ENCODE results near the gene CPA3.

CPA3 gene

GRCh38 chr3:148879256-148879655, 14.2 kb downstream of the CPA3 start:
- H3K27me3 Mint-ChIP-seq, result peaks cover 0 to 9% of the 10 kb centered on the region in 2 donors
- no peaks in the 10 kb centered on the region for H3K36me3 Mint-ChIP-seq
- H3K4me1 Mint-ChIP-seq, result no peaks in the 10 kb centered on the region
- ATAC-seq (replicated peaks) (no peak), DNase-seq (no peak)
- H3K4me3 Mint-ChIP-seq, result no peak overlapping the region
- H3K27ac Mint-ChIP-seq, result no peak overlapping the region
- no peaks in the 10 kb centered on the region for H3K9me3 Mint-ChIP-seq

GRCh38 chr3:148880681-148881080, 15.6 kb downstream of the CPA3 start:
- H3K4me3 Mint-ChIP-seq, result no peak overlapping the region
- H3K27ac Mint-ChIP-seq, result no peak overlapping the region
- H3K9me3 Mint-ChIP-seq, result no peaks in the 10 kb centered on the region
- ATAC-seq (replicated peaks), result no peak
- no peak for DNase-seq
- no peaks in the 10 kb centered on the region for H3K4me1 Mint-ChIP-seq
- H3K36me3 Mint-ChIP-seq, result no peaks in the 10 kb centered on the region
- H3K27me3 Mint-ChIP-seq, result peaks cover 0 to 9% of the 10 kb centered on the region in 2 donors

- H3K4me3 Mint-ChIP-seq, result no peak overlapping the region
- H3K27ac Mint-ChIP-seq, result no peak overlapping the region
- no peaks in the 10 kb centered on the region for H3K36me3 Mint-ChIP-seq
Measured at GRCh38 chr3:148881286-148881685, 16.2 kb downstream of the CPA3 start.

DNA sequence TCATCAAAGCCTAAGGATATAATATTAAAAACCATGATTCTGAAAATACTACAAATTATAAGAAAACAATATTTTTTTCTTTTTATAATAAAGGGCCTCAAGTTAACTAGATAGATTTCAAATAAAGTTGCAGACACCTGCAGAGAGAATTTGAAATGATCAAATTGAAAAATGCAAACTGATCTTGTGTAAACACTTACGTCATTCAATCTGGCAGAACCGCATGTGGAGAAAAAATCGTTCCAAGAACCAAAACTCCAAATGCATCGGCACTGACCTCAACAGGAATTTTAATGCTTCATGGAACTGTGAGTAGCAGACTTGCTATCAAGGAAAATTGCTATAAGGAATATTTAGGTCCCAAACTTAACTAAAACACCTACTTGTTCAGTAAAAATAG, 17.2 kb downstream of the CPA3 start:
- H3K4me1 Mint-ChIP-seq, result no peaks in the 10 kb centered on the region
- H3K27ac Mint-ChIP-seq, result no peak overlapping the region
- peaks cover 5% of the 10 kb centered on the region in 2 donors for H3K27me3 Mint-ChIP-seq
- ATAC-seq (replicated peaks) (no peak), DNase-seq (no peak)
- no peaks in the 10 kb centered on the region for H3K36me3 Mint-ChIP-seq
- no peak overlapping the region for H3K4me3 Mint-ChIP-seq
- H3K9me3 Mint-ChIP-seq, result no peaks in the 10 kb centered on the region

More at GRCh38 chr3:148881286-148881685, 16.2 kb downstream of the CPA3 start:
- H3K4me1 Mint-ChIP-seq, result no peaks in the 10 kb centered on the region
- no peaks in the 10 kb centered on the region for H3K9me3 Mint-ChIP-seq
- ATAC-seq (replicated peaks), result no peak
- H3K27me3 Mint-ChIP-seq, result peaks cover 0 to 9% of the 10 kb centered on the region in 2 donors
- no peak for DNase-seq

DNA sequence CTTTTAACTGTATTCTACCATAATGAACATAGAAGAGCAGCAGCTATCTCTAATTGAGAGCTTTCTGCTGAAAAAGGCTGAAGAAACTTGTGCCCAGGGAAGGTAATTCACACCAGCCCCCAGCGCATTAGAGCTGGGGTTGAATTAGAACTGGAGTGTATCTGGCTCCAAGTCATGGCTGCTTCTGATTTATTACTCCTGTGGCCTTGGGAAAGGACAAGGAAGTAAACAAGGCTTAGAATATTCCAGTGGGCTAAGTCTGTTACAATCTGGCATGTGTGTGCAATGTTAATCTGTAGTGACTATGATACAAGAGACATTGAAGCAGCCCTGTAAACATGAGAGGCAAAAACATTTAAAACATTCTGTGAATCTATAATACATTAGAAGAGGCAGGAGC, 18.1 kb downstream of the CPA3 start:
- no peak overlapping the region for H3K4me3 Mint-ChIP-seq
- H3K36me3 Mint-ChIP-seq, result no peaks in the 10 kb centered on the region
- H3K9me3 Mint-ChIP-seq, result no peaks in the 10 kb centered on the region
- no peaks in the 10 kb centered on the region for H3K4me1 Mint-ChIP-seq
- DNase-seq, result no peak
- peaks cover 0 to 5% of the 10 kb centered on the region in 2 donors for H3K27me3 Mint-ChIP-seq
- ATAC-seq (replicated peaks), result no peak
- H3K27ac Mint-ChIP-seq, result no peak overlapping the region

DNA sequence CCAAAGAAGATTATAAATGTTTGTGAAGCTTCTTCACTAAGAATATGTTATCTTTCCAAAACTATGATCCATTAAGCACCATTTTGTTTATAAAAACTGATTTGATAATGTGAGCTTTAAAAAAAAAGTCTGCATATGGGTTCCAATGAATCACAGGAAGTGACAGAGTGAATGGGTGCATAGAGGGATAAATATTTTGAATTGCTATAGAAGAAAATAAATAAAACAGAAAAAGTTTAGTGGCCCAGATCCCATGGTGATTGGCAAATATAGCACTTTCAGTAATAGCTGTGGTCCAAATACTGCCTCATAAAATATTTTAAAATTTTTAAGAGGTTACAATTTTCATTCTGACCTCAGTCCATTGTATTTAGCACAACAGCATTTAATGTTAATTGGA, 19.2 kb downstream of the CPA3 start:
- H3K27ac Mint-ChIP-seq, result no peak overlapping the region
- peaks cover 0 to 5% of the 10 kb centered on the region in 2 donors for H3K27me3 Mint-ChIP-seq
- H3K4me3 Mint-ChIP-seq, result no peak overlapping the region
- DNase-seq, result no peak
- H3K36me3 Mint-ChIP-seq, result no peaks in the 10 kb centered on the region
- H3K4me1 Mint-ChIP-seq, result no peaks in the 10 kb centered on the region
- ATAC-seq (replicated peaks), result no peak
- no peaks in the 10 kb centered on the region for H3K9me3 Mint-ChIP-seq

GRCh38 chr3:148889828-148890227, 24.7 kb downstream of the CPA3 start:
- Mint-ChIP-seq H3K4me1 (no peaks in the 10 kb centered on the region), H3K4me3 (no peak overlapping the region), H3K27ac (no peak overlapping the region), H3K9me3 (no peaks in the 10 kb centered on the region), H3K27me3 (peaks cover 0 to 5% of the 10 kb centered on the region in 2 donors), H3K36me3 (no peaks in the 10 kb centered on the region)
- DNase-seq (no peak), ATAC-seq (replicated peaks) (no peak)

DNA sequence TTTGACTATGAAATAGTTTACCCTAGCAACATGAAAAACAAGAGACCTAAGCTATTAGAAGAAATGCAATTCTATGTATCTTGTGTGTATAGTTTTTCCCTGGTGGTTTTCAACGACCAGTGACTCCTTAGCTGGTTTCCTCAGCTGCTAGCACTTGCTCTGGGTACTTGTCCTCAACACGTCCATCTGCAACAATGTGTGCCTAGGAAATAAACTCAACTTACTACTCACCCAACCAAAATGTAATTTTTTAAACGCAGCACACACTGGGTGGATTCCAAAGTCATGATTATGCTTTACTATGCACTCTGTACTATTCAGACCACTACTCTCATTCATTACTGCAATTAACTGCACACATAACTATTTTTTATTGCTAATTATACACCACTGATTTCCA, 31.0 kb downstream of the CPA3 start:
- Mint-ChIP-seq H3K27ac (no peak overlapping the region), H3K27me3 (no peaks in the 10 kb centered on the region), H3K4me3 (no peak overlapping the region), H3K4me1 (no peaks in the 10 kb centered on the region), H3K36me3 (no peaks in the 10 kb centered on the region), H3K9me3 (no peaks in the 10 kb centered on the region)
- DNase-seq, result no peak
- no peak for ATAC-seq (replicated peaks)

GRCh38 chr3:148901987-148902791, 37.1 kb downstream of the CPA3 start:
- no peaks in the 10 kb centered on the region for H3K9me3 Mint-ChIP-seq
- no peaks in the 10 kb centered on the region for H3K4me1 Mint-ChIP-seq
- no peaks in the 10 kb centered on the region for H3K36me3 Mint-ChIP-seq
- no peak overlapping the region for H3K4me3 Mint-ChIP-seq
- no peak overlapping the region for H3K27ac Mint-ChIP-seq
- peaks cover 6 to 9% of the 10 kb centered on the region in 2 donors for H3K27me3 Mint-ChIP-seq
- no peak for ATAC-seq (replicated peaks)
- no peak for DNase-seq

- no peak overlapping the region for H3K4me3 Mint-ChIP-seq
- no peak overlapping the region for H3K27ac Mint-ChIP-seq
- no peaks in the 10 kb centered on the region for H3K36me3 Mint-ChIP-seq
- no peaks in the 10 kb centered on the region for H3K4me1 Mint-ChIP-seq
- ATAC-seq (replicated peaks), result no peak
- no peaks in the 10 kb centered on the region for H3K9me3 Mint-ChIP-seq
- DNase-seq, result no peak
- peaks cover 11 to 13% of the 10 kb centered on the region in 2 donors for H3K27me3 Mint-ChIP-seq
Measured at GRCh38 chr3:148903022-148903442, 37.9 kb downstream of the CPA3 start.

DNA sequence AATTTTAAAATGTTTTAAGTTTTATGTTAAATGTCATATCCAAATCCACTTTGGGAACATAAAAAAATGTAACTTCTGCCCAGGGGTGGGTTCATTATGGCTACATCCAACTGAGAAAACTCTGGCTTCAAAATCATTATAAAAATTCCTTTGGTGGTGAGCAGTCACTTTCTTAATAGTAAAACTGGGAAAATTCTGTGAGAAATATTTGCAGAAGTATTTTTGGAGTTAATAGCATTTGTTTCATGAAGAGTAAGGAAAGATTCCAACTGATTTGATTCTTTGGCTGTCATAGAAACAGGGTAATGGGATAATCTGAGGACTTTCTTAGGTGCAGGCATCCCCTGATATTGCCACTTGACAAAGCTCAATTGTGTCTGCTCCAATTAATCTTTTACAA, 38.8 kb downstream of the CPA3 start:
- Mint-ChIP-seq H3K4me1 (no peaks in the 10 kb centered on the region), H3K4me3 (no peak overlapping the region), H3K27me3 (peaks cover 18% of the 10 kb centered on the region in 2 donors), H3K9me3 (no peaks in the 10 kb centered on the region), H3K27ac (no peak overlapping the region), H3K36me3 (no peaks in the 10 kb centered on the region)
- ATAC-seq (replicated peaks) (no peak), DNase-seq (no peak)

- Mint-ChIP-seq H3K9me3 (no peaks in the 10 kb centered on the region), H3K27me3 (peaks cover 18 to 30% of the 10 kb centered on the region in 2 donors), H3K36me3 (no peaks in the 10 kb centered on the region), H3K4me3 (no peak overlapping the region), H3K27ac (no peak overlapping the region), H3K4me1 (no peaks in the 10 kb centered on the region)
- no peak for DNase-seq
- ATAC-seq (replicated peaks), result no peak
Measured at GRCh38 chr3:148906667-148907066, 41.6 kb downstream of the CPA3 start.

- Mint-ChIP-seq H3K27ac (no peak overlapping the region), H3K9me3 (no peaks in the 10 kb centered on the region), H3K4me1 (no peaks in the 10 kb centered on the region), H3K27me3 (peaks cover 13 to 26% of the 10 kb centered on the region in 2 donors), H3K36me3 (no peaks in the 10 kb centered on the region), H3K4me3 (no peak overlapping the region)
- ATAC-seq (replicated peaks), result no peak
- DNase-seq, result no peak
Measured at GRCh38 chr3:148911173-148911572, 46.1 kb downstream of the CPA3 start.

DNA sequence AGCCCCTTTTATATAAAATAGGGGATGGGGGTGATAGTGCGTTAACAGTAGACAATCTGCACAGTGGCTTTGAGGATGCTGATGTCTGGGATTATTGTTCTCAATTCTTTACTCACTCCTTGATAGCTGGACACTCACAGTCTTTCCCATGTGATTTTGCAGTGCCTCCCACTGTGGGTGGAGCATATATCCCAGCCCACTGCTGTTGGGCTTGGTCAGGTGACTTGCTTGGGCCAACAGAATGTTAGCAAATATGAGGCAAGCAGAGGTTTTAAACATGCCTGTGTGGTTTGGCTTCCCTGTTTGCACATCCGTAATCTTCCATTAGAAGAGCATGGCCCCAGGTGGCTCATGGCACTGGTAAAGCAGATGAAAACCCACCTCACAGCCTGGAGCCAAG, 46.5 kb downstream of the CPA3 start:
- ATAC-seq (replicated peaks) (no peak), DNase-seq (no peak)
- Mint-ChIP-seq H3K9me3 (no peaks in the 10 kb centered on the region), H3K36me3 (no peaks in the 10 kb centered on the region), H3K4me1 (no peaks in the 10 kb centered on the region), H3K27ac (no peak overlapping the region), H3K4me3 (no peak overlapping the region), H3K27me3 (peaks cover 13 to 26% of the 10 kb centered on the region in 2 donors)

DNA sequence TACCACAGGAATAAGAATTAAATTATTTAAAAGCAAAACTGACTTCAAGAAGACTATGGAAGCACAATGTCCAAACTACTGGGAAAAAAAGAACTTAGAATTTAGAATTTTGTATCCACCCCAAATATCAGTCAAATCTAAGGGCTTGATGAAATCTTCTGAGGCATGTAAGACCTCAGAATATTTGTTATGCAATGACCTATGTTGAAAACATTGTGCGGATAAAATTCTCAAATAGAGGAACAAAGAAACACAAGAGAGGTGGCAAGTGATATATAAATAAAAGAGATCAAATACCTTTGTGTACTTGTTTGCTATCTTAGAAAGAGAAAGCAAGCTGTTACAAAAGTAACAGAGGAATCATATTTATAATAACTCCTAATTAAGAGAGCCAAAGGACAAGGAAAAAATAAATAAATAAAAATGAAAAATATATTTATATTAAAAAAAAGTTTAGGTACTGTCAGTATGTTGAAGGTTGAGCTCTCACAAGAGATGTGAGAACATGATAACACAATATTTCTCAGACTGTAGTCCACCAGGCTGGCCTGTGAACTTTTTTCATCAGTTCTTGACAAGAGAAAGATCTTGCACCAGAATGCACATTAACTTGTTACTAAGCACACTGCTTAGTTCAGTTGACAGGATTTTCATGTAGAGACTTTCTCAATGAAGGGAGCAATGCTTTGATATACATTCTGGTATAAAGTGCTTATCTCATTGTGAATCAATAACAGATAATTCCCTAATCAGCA, 50.0 kb downstream of the CPA3 start:
- peaks cover 4 to 6% of the 10 kb centered on the region in 2 donors for H3K27me3 Mint-ChIP-seq
- no peak overlapping the region for H3K27ac Mint-ChIP-seq
- DNase-seq (no peak), ATAC-seq (replicated peaks) (no peak)
- H3K4me3 Mint-ChIP-seq, result no peak overlapping the region
- H3K4me1 Mint-ChIP-seq, result no peaks in the 10 kb centered on the region
- H3K9me3 Mint-ChIP-seq, result peaks cover 0 to 2% of the 10 kb centered on the region in 2 donors
- no peaks in the 10 kb centered on the region for H3K36me3 Mint-ChIP-seq

All from stimulated activated naive B cell treated with anti-CD40 and anti-IgM and Interleukin-4, amounts not matched to agents 10 μg/mL and 1 μg/mL and 100 μg/mL, for 72 hours (primary cell).